Trophoblast cell (in vitro differentiated cells and primary cell): ENCODE results near the gene FRRS1.

Experiments used
- DNase-seq, 2 donors: peaks; one replicate each; pipeline ENCODE4 v3.0.0-alpha.2; 2016
- H2AFZ ChIP-seq: 2 replicates; pipeline ENCODE4 v1.6.1; 2013; ENCODE audit warnings: low read length, moderate library complexity, mild to moderate bottlenecking; ENCODE audit not compliant: insufficient read depth, poor library complexity
- H2AK5ac ChIP-seq: 2 replicates; pipeline ENCODE4 v1.6.1; 2013; ENCODE audit warnings: mild to moderate bottlenecking, low read length
- H2BK120ac ChIP-seq: 2 replicates; pipeline ENCODE4 v1.6.1; 2013; ENCODE audit warnings: low read length, mild to moderate bottlenecking, moderate library complexity; ENCODE audit not compliant: insufficient read depth, poor library complexity
- H2BK12ac ChIP-seq: 2 replicates; pipeline ENCODE4 v1.6.1; 2013; ENCODE audit warnings: mild to moderate bottlenecking, low read length, moderate library complexity
- H2BK5ac ChIP-seq: 2 replicates; pipeline ENCODE4 v1.6.1; 2013; ENCODE audit warnings: low read length, low read depth, moderate library complexity, mild to moderate bottlenecking; ENCODE audit not compliant: poor library complexity
- H3K14ac ChIP-seq: 2 replicates; pipeline ENCODE4 v1.6.1; 2013; ENCODE audit warnings: mild to moderate bottlenecking, low read length
- H3K18ac ChIP-seq: 2 replicates; pipeline ENCODE4 v1.6.1; 2013; ENCODE audit warnings: mild to moderate bottlenecking, low read length
- H3K23ac ChIP-seq: 2 replicates; pipeline ENCODE4 v1.6.1; 2013; ENCODE audit warnings: low read length
- H3K27ac ChIP-seq: 2 replicates; pipeline ENCODE4 v1.5.1; 2013; ENCODE audit warnings: low read depth, mild to moderate bottlenecking, inconsistent platforms, low read length, moderate library complexity
- H3K27me3 ChIP-seq: 2 replicates; pipeline ENCODE4 v1.6.1; 2013; ENCODE audit warnings: inconsistent platforms, mild to moderate bottlenecking, low read length, moderate library complexity; ENCODE audit not compliant: insufficient read depth
- H3K36me3 ChIP-seq, 2 experiments: 1 replicate in 1 of 2; 2 replicates in 1 of 2; pipeline ENCODE4 v1.6.1; 2013; ENCODE audit warnings: low read length in 2 of 2, mild to moderate bottlenecking in 2 of 2, moderate library complexity in 1 of 2; ENCODE audit not compliant: insufficient read depth in 2 of 2, control insufficient read depth in 1 of 2
- H3K4ac ChIP-seq: 2 replicates; pipeline ENCODE4 v1.6.1; 2013; ENCODE audit warnings: low read depth, mild to moderate bottlenecking, low read length, moderate library complexity
- H3K4me1 ChIP-seq, 2 experiments: 1 replicate in 1 of 2; 2 replicates in 1 of 2; pipeline ENCODE4 v1.6.1; 2013; ENCODE audit warnings: low read length in 2 of 2, mild to moderate bottlenecking in 2 of 2, moderate library complexity in 1 of 2; ENCODE audit not compliant: insufficient read depth in 2 of 2, control insufficient read depth in 1 of 2
- H3K4me2 ChIP-seq: 2 replicates; pipeline ENCODE4 v1.6.1; 2013; ENCODE audit warnings: inconsistent platforms, mild to moderate bottlenecking, low read length, moderate library complexity
- H3K4me3 ChIP-seq: 2 replicates; pipeline ENCODE4 v1.5.1; 2013; ENCODE audit warnings: mild to moderate bottlenecking, low read depth, low read length, inconsistent platforms
- H3K79me1 ChIP-seq: one replicate; pipeline ENCODE4 v1.6.1; 2013; ENCODE audit warnings: low read length
- H3K79me2 ChIP-seq: 2 replicates; pipeline ENCODE4 v1.6.1; 2013; ENCODE audit warnings: low read length, mild to moderate bottlenecking; ENCODE audit not compliant: control insufficient read depth, insufficient read depth, poor library complexity
- H3K9ac ChIP-seq: 2 replicates; pipeline ENCODE4 v1.6.1; 2013; ENCODE audit warnings: mild to moderate bottlenecking, low read length
- H3K9me3 ChIP-seq: 2 replicates; pipeline ENCODE4 v1.6.1; 2013; ENCODE audit warnings: low read depth, mild to moderate bottlenecking, control low read depth, inconsistent platforms, low read length; ENCODE audit not compliant: insufficient read depth
- H4K12ac ChIP-seq: 2 replicates; pipeline ENCODE4 v1.6.1; 2013; ENCODE audit warnings: low read depth, mild to moderate bottlenecking, low read length, moderate library complexity
- H4K8ac ChIP-seq: 2 replicates; pipeline ENCODE4 v1.6.1; 2013; ENCODE audit warnings: low read depth, mild to moderate bottlenecking, low read length, moderate library complexity
- H4K91ac ChIP-seq: one replicate; pipeline ENCODE4 v1.6.1; 2013; ENCODE audit warnings: low read depth, mild to moderate bottlenecking, low read length, moderate library complexity
- WGBS: extraction: QIAGEN DNeasy Blood & Tissue Kit; methylation state at CpG from one replicate; pipeline ENCODE4 v1.1.7; 2013; ENCODE audit warnings: missing lambda C conversion rate; ENCODE audit not compliant: insufficient read length, insufficient coverage; ENCODE audit errors: extremely low coverage; 5-methylcytosine and 5-hydroxymethylcytosine counted together

Gene FRRS1

GRCh38 chr1:99737016-99737415 lies 29.4 kb downstream of the FRRS1 start:
- Histone ChIP-seq H3K23ac (no peak overlapping the region), H3K27me3 (no peaks in the 10 kb centered on the region), H3K4ac (no peak overlapping the region), H4K8ac (peak overlapping the region; percentile 60), H3K4me2 (no peak overlapping the region), H3K4me1 (no peaks in the 10 kb centered on the region), H4K91ac (no peak overlapping the region), H4K12ac (no peak overlapping the region), H3K79me1 (no peaks in the 10 kb centered on the region), H2BK12ac (no peak overlapping the region), H2BK120ac (no peak overlapping the region), H3K27ac (no peak overlapping the region), H3K14ac (no peak overlapping the region), H3K36me3 (peaks cover 5 to 6% of the 10 kb centered on the region in 2 experiments), H3K9ac (no peak overlapping the region), H2BK5ac (no peak overlapping the region), H3K9me3 (no peaks in the 10 kb centered on the region), H2AK5ac (no peak overlapping the region), H2AFZ (no peak overlapping the region), H3K4me3 (no peak overlapping the region), H3K79me2 (no peaks in the 10 kb centered on the region), H3K18ac (no peak overlapping the region)
- DNase-seq = peak; percentile 2 to 38
- WGBS = no CpG with 5 or more reads among the region's 4 CpGs

GRCh38 chr1:99735852-99736251 lies 30.6 kb downstream of the FRRS1 start:
- Histone ChIP-seq H4K91ac (no peak overlapping the region), H2BK12ac (no peak overlapping the region), H3K4me3 (no peak overlapping the region), H3K36me3 (peaks cover 4 to 5% of the 10 kb centered on the region in 2 experiments), H3K4ac (no peak overlapping the region), H2AFZ (no peak overlapping the region), H3K4me2 (no peak overlapping the region), H3K79me1 (no peaks in the 10 kb centered on the region), H2BK5ac (no peak overlapping the region), H2BK120ac (no peak overlapping the region), H3K9me3 (no peaks in the 10 kb centered on the region), H3K18ac (no peak overlapping the region), H3K23ac (no peak overlapping the region), H4K8ac (no peak overlapping the region), H3K79me2 (no peaks in the 10 kb centered on the region), H3K4me1 (no peaks in the 10 kb centered on the region), H2AK5ac (no peak overlapping the region), H3K9ac (no peak overlapping the region), H3K14ac (no peak overlapping the region), H4K12ac (no peak overlapping the region), H3K27ac (no peak overlapping the region), H3K27me3 (no peaks in the 10 kb centered on the region)
- DNase-seq = no peak
- no CpG with 5 or more reads among the region's 2 CpGs for WGBS

- no peak overlapping the region for H4K91ac ChIP-seq
- H2BK5ac ChIP-seq = no peak overlapping the region
- H2BK120ac ChIP-seq = no peak overlapping the region
- no peaks in the 10 kb centered on the region for H3K4me1 ChIP-seq
- H4K12ac ChIP-seq = no peak overlapping the region
- no peak overlapping the region for H3K23ac ChIP-seq
- H3K79me1 ChIP-seq = no peaks in the 10 kb centered on the region
- H3K14ac ChIP-seq = no peak overlapping the region
- no CpG with 5 or more reads among the region's 1 CpG for WGBS
- H3K79me2 ChIP-seq = no peaks in the 10 kb centered on the region
- no peak overlapping the region for H3K9ac ChIP-seq
- no peak overlapping the region for H3K18ac ChIP-seq
- no peak for DNase-seq
- H3K27me3 ChIP-seq = no peaks in the 10 kb centered on the region
- no peak overlapping the region for H3K4me2 ChIP-seq
- no peaks in the 10 kb centered on the region for H3K9me3 ChIP-seq
- H3K36me3 ChIP-seq = peaks cover 1 to 2% of the 10 kb centered on the region in 2 experiments
- no peak overlapping the region for H2AK5ac ChIP-seq
- no peak overlapping the region for H2BK12ac ChIP-seq
- no peak overlapping the region for H2AFZ ChIP-seq
- H3K27ac ChIP-seq = no peak overlapping the region
- H3K4me3 ChIP-seq = no peak overlapping the region
- H3K4ac ChIP-seq = no peak overlapping the region
- no peak overlapping the region for H4K8ac ChIP-seq
Observed at GRCh38 chr1:99731384-99731783, 35.1 kb downstream of the FRRS1 start.

GRCh38 chr1:99728494-99729235 lies 37.8 kb downstream of the FRRS1 start:
- Histone ChIP-seq H3K14ac (no peak overlapping the region), H3K4me3 (no peak overlapping the region), H2AFZ (no peak overlapping the region), H2AK5ac (no peak overlapping the region), H2BK12ac (no peak overlapping the region), H3K27me3 (no peaks in the 10 kb centered on the region), H2BK120ac (no peak overlapping the region), H3K9ac (no peak overlapping the region), H3K79me2 (no peaks in the 10 kb centered on the region), H3K36me3 (peaks cover 0 to 2% of the 10 kb centered on the region in 2 experiments), H3K79me1 (no peaks in the 10 kb centered on the region), H3K23ac (no peak overlapping the region), H4K12ac (no peak overlapping the region), H3K4me1 (no peaks in the 10 kb centered on the region), H3K4me2 (no peak overlapping the region), H3K27ac (no peak overlapping the region), H2BK5ac (no peak overlapping the region), H4K91ac (no peak overlapping the region), H3K4ac (no peak overlapping the region), H4K8ac (no peak overlapping the region), H3K18ac (no peak overlapping the region), H3K9me3 (no peaks in the 10 kb centered on the region)
- no CpG with 5 or more reads among the region's 4 CpGs for WGBS
- DNase-seq = peak; percentile 40 to 68
